ENCODE results near the gene C11orf54.
A peak's percentile ranks its signal among the peaks of the same experiment; 100 is the strongest.
"Not testable (repeated sequence)": the region's sequence is repeated elsewhere in the genome, so short reads cannot be mapped to it uniquely, and the experiment has no call there.

C11orf54 gene

GRCh38 chr11:93735627-93736026 is 5.8 kb upstream of the C11orf54 start:
- Histone ChIP-seq H3K9ac (ENCODE audit: low read length) (no peak overlapping the region), H3K4me1 (ENCODE audit: control insufficient read depth, low read depth, low read length) (peaks cover 17% of the 10 kb centered on the region), H3K9me3 (ENCODE audit: control insufficient read depth, low read depth, low read length) (no peaks in the 10 kb centered on the region), H3K27me3 (ENCODE audit: control insufficient read depth, insufficient read depth, low read length) (no peaks in the 10 kb centered on the region), H3K4me3 (ENCODE audit: low read length) (peak overlapping the region; percentile 7), H3K36me3 (ENCODE audit: control insufficient read depth, low read depth, low read length) (peaks cover 96% of the 10 kb centered on the region), H3K27ac (ENCODE audit: low read length) (no peak overlapping the region)

GRCh38 chr11:93736129-93736528 is 5.3 kb upstream of the C11orf54 start:
- H3K27me3 ChIP-seq (ENCODE audit: control insufficient read depth, insufficient read depth, low read length), result no peaks in the 10 kb centered on the region
- peaks cover 17% of the 10 kb centered on the region for H3K4me1 ChIP-seq (ENCODE audit: control insufficient read depth, low read depth, low read length)
- H3K36me3 ChIP-seq (ENCODE audit: control insufficient read depth, low read depth, low read length), result peaks cover 91% of the 10 kb centered on the region
- peak overlapping the region; percentile 10 for H3K9ac ChIP-seq (ENCODE audit: low read length)
- no peak overlapping the region for H3K27ac ChIP-seq (ENCODE audit: low read length)
- H3K9me3 ChIP-seq (ENCODE audit: control insufficient read depth, low read depth, low read length), result no peaks in the 10 kb centered on the region
- peak overlapping the region; percentile 28 for H3K4me3 ChIP-seq (ENCODE audit: low read length)

GRCh38 chr11:93737904-93738612 is 3.4 kb upstream of the C11orf54 start:
- H3K27ac ChIP-seq (ENCODE audit: low read length), result no peak overlapping the region
- H3K36me3 ChIP-seq (ENCODE audit: control insufficient read depth, low read depth, low read length), result peaks cover 72% of the 10 kb centered on the region
- H3K4me1 ChIP-seq (ENCODE audit: control insufficient read depth, low read depth, low read length), result peaks cover 17% of the 10 kb centered on the region
- peak overlapping the region; percentile 98 for H3K9ac ChIP-seq (ENCODE audit: low read length)
- no peaks in the 10 kb centered on the region for H3K27me3 ChIP-seq (ENCODE audit: control insufficient read depth, insufficient read depth, low read length)
- peak overlapping the region; percentile 90 for H3K4me3 ChIP-seq (ENCODE audit: low read length)
- no peaks in the 10 kb centered on the region for H3K9me3 ChIP-seq (ENCODE audit: control insufficient read depth, low read depth, low read length)

- peak overlapping the region; percentile 98 for H3K9ac ChIP-seq (ENCODE audit: low read length)
- H3K9me3 ChIP-seq (ENCODE audit: control insufficient read depth, low read depth, low read length), result no peaks in the 10 kb centered on the region
- no peaks in the 10 kb centered on the region for H3K27me3 ChIP-seq (ENCODE audit: control insufficient read depth, insufficient read depth, low read length)
- H3K4me3 ChIP-seq (ENCODE audit: low read length), result peak overlapping the region; percentile 90
- H3K27ac ChIP-seq (ENCODE audit: low read length), result no peak overlapping the region
- H3K36me3 ChIP-seq (ENCODE audit: control insufficient read depth, low read depth, low read length), result peaks cover 66% of the 10 kb centered on the region
- H3K4me1 ChIP-seq (ENCODE audit: control insufficient read depth, low read depth, low read length), result peaks cover 17% of the 10 kb centered on the region
Observed at GRCh38 chr11:93738647-93739081, 2.8 kb upstream of the C11orf54 start.

GRCh38 chr11:93740031-93740729 is 1.3 kb upstream of the C11orf54 start:
- Histone ChIP-seq H3K4me3 (ENCODE audit: low read length) (peak overlapping the region; percentile 90), H3K9ac (ENCODE audit: low read length) (peak overlapping the region; percentile 98), H3K9me3 (ENCODE audit: control insufficient read depth, low read depth, low read length) (no peaks in the 10 kb centered on the region), H3K4me1 (ENCODE audit: control insufficient read depth, low read depth, low read length) (peaks cover 17% of the 10 kb centered on the region), H3K27ac (ENCODE audit: low read length) (peak overlapping the region; percentile 89), H3K36me3 (ENCODE audit: control insufficient read depth, low read depth, low read length) (peaks cover 51% of the 10 kb centered on the region), H3K27me3 (ENCODE audit: control insufficient read depth, insufficient read depth, low read length) (no peaks in the 10 kb centered on the region)

GRCh38 chr11:93740730-93741093 is 760 bp upstream of the C11orf54 start:
- peaks cover 46% of the 10 kb centered on the region for H3K36me3 ChIP-seq (ENCODE audit: control insufficient read depth, low read depth, low read length)
- peak overlapping the region; percentile 90 for H3K4me3 ChIP-seq (ENCODE audit: low read length)

GRCh38 chr11:93741882-93742226 is 382 bp downstream of the C11orf54 start:
- no peaks in the 10 kb centered on the region for H3K9me3 ChIP-seq (ENCODE audit: control insufficient read depth, low read depth, low read length)
- peak overlapping the region; percentile 49 for H3K27ac ChIP-seq (ENCODE audit: low read length)
- H3K27me3 ChIP-seq (ENCODE audit: control insufficient read depth, insufficient read depth, low read length), result no peaks in the 10 kb centered on the region
- peaks cover 34% of the 10 kb centered on the region for H3K36me3 ChIP-seq (ENCODE audit: control insufficient read depth, low read depth, low read length)
- peaks cover 17% of the 10 kb centered on the region for H3K4me1 ChIP-seq (ENCODE audit: control insufficient read depth, low read depth, low read length)
- peak overlapping the region; percentile 90 for H3K4me3 ChIP-seq (ENCODE audit: low read length)
- peak overlapping the region; percentile 98 for H3K9ac ChIP-seq (ENCODE audit: low read length)

More at GRCh38 chr11:93740730-93741093, 760 bp upstream of the C11orf54 start:
- H3K27me3 ChIP-seq (ENCODE audit: control insufficient read depth, insufficient read depth, low read length), result no peaks in the 10 kb centered on the region
- H3K9me3 ChIP-seq (ENCODE audit: control insufficient read depth, low read depth, low read length), result no peaks in the 10 kb centered on the region
- H3K27ac ChIP-seq (ENCODE audit: low read length), result peak overlapping the region; percentile 89
- peak overlapping the region; percentile 98 for H3K9ac ChIP-seq (ENCODE audit: low read length)
- peaks cover 17% of the 10 kb centered on the region for H3K4me1 ChIP-seq (ENCODE audit: control insufficient read depth, low read depth, low read length)

- H3K27ac ChIP-seq (ENCODE audit: low read length), result no peak overlapping the region
- H3K9ac ChIP-seq (ENCODE audit: low read length), result no peak overlapping the region
- H3K36me3 ChIP-seq (ENCODE audit: control insufficient read depth, low read depth, low read length), result peaks cover 20% of the 10 kb centered on the region
- no peak overlapping the region for H3K4me3 ChIP-seq (ENCODE audit: low read length)
- no peaks in the 10 kb centered on the region for H3K27me3 ChIP-seq (ENCODE audit: control insufficient read depth, insufficient read depth, low read length)
- peaks cover 10% of the 10 kb centered on the region for H3K4me1 ChIP-seq (ENCODE audit: control insufficient read depth, low read depth, low read length)
- H3K9me3 ChIP-seq (ENCODE audit: control insufficient read depth, low read depth, low read length), result no peaks in the 10 kb centered on the region
Observed at GRCh38 chr11:93743291-93743690, 1.8 kb downstream of the C11orf54 start.

GRCh38 chr11:93744669-93745004 is 3.2 kb downstream of the C11orf54 start:
- no peak overlapping the region for H3K27ac ChIP-seq (ENCODE audit: low read length)
- H3K36me3 ChIP-seq (ENCODE audit: control insufficient read depth, low read depth, low read length), result peaks cover 6% of the 10 kb centered on the region
- no peak overlapping the region for H3K9ac ChIP-seq (ENCODE audit: low read length)
- H3K9me3 ChIP-seq (ENCODE audit: control insufficient read depth, low read depth, low read length), result no peaks in the 10 kb centered on the region
- no peaks in the 10 kb centered on the region for H3K27me3 ChIP-seq (ENCODE audit: control insufficient read depth, insufficient read depth, low read length)
- H3K4me3 ChIP-seq (ENCODE audit: low read length), result no peak overlapping the region
- H3K4me1 ChIP-seq (ENCODE audit: control insufficient read depth, low read depth, low read length), result no peaks in the 10 kb centered on the region

- H3K27ac ChIP-seq (ENCODE audit: low read length); H3K4me1 ChIP-seq (ENCODE audit: control insufficient read depth, low read depth, low read length); H3K9ac ChIP-seq (ENCODE audit: low read length); H3K9me3 ChIP-seq (ENCODE audit: control insufficient read depth, low read depth, low read length); H3K27me3 ChIP-seq (ENCODE audit: control insufficient read depth, insufficient read depth, low read length); H3K4me3 ChIP-seq (ENCODE audit: low read length); H3K36me3 ChIP-seq (ENCODE audit: control insufficient read depth, low read depth, low read length): not testable (repeated sequence)
Observed at GRCh38 chr11:93745005-93745755, 3.7 kb downstream of the C11orf54 start.

- Histone ChIP-seq H3K9ac (ENCODE audit: low read length) (no peak overlapping the region), H3K27me3 (ENCODE audit: control insufficient read depth, insufficient read depth, low read length) (no peaks in the 10 kb centered on the region), H3K9me3 (ENCODE audit: control insufficient read depth, low read depth, low read length) (no peaks in the 10 kb centered on the region), H3K27ac (ENCODE audit: low read length) (no peak overlapping the region), H3K36me3 (ENCODE audit: control insufficient read depth, low read depth, low read length) (peaks cover 4% of the 10 kb centered on the region), H3K4me3 (ENCODE audit: low read length) (no peak overlapping the region), H3K4me1 (ENCODE audit: control insufficient read depth, low read depth, low read length) (no peaks in the 10 kb centered on the region)
Observed at GRCh38 chr11:93746101-93746500, 4.6 kb downstream of the C11orf54 start.

All from iPS-18a (cell line).